Suprapubic skin (tissue), 4 donors: ENCODE results near the gene RAB19. TPM values are rescaled to one million over a fixed set of nuclear protein-coding genes. Genes with fewer than 3 reads are reported as not detected.

Experiments
- DNase-seq, 2 donors: peaks; one replicate each; pipeline ENCODE4 v3.0.0-alpha.2; 2019; ENCODE audit warnings: low spot score in 2 of 2
- H3K27ac ChIP-seq: fragments of 200-600 bp; sonication (generic); one replicate; pipeline ENCODE4 v1.5.1; 2019
- H3K27me3 ChIP-seq: fragments of 200-600 bp; sonication (generic); one replicate; pipeline ENCODE4 v1.5.1; 2019
- H3K36me3 ChIP-seq: fragments of 200-600 bp; sonication (generic); one replicate; pipeline ENCODE4 v1.5.1; 2019
- H3K4me1 ChIP-seq: fragments of 200-600 bp; sonication (generic); one replicate; pipeline ENCODE4 v1.5.1; 2019
- H3K4me3 ChIP-seq: fragments of 200-600 bp; sonication (generic); one replicate; pipeline ENCODE4 v1.5.1; 2019; ENCODE audit warnings: mild to moderate bottlenecking
- H3K9me3 ChIP-seq: fragments of 200-600 bp; sonication (generic); one replicate; pipeline ENCODE4 v1.5.1; 2019
- CTCF ChIP-seq, 2 donors: fragments of 200-600 bp in 1 of 2; fragments of 450-650 bp in 1 of 2; sonication (generic) in 1 of 2; IDR thresholded peaks; one replicate each; pipeline ENCODE4 v1.5.1; 2016 to 2019; ENCODE audit warnings: antibody characterized with exemption in 2 of 2, mild to moderate bottlenecking in 1 of 2, moderate library complexity in 1 of 2
- EP300 ChIP-seq: sonication (generic); formaldehyde crosslinking; IDR thresholded peaks from one replicate; pipeline ENCODE4 v1.6.1; 2017; ENCODE audit warnings: antibody characterized with exemption
- POLR2A ChIP-seq, 2 donors: fragments of 450-650 bp; IDR thresholded peaks; one replicate each; pipeline ENCODE4 v1.6.1; 2017; ENCODE audit warnings: antibody characterized with exemption in 2 of 2, mild to moderate bottlenecking in 2 of 2, moderate library complexity in 2 of 2
- POLR2AphosphoS5 ChIP-seq, 3 donors: sonication (generic); formaldehyde crosslinking; IDR thresholded peaks; one replicate each; pipeline ENCODE4 v1.6.1; 2017; ENCODE audit warnings: antibody characterized with exemption in 3 of 3
- WGBS: methylation state at CpG from one replicate; pipeline ENCODE4 v1.1.5; 2018; 5-methylcytosine and 5-hydroxymethylcytosine counted together
- total RNA-seq, 4 donors: library from RNA; depleted of rRNA; stranded (reverse); fragments of >200 nt; gene quantifications; one replicate each; pipeline ENCODE4 v1.1.0, GENCODE V29; 2016

RAB19 gene
- total RNA-seq, 4 donors from 2014 or later, result 0.89 to 5.3 TPM; not detected in 2

- Histone ChIP-seq H3K4me1 (peaks cover 19% of the 10 kb centered on the region), H3K27ac (no peak overlapping the region), H3K4me3 (no peak overlapping the region), H3K9me3 (no peaks in the 10 kb centered on the region), H3K36me3 (no peaks in the 10 kb centered on the region), H3K27me3 (no peaks in the 10 kb centered on the region)
- 96% methylated on average over 12 of the region's 12 CpGs for WGBS
- TF ChIP-seq CTCF (IDR thresholded peaks at IDR 0.05) (no peak), EP300 (no peak), POLR2A (IDR thresholded peaks at IDR 0.05) (no peak), POLR2AphosphoS5 (IDR thresholded peaks at IDR 0.05) (no peak)
- peak in 1 of 2 donors; percentile 32 for DNase-seq
Measured at GRCh38 chr7:140393756-140394306, 10.0 kb upstream of the RAB19 start.

- H3K4me1 ChIP-seq, result peaks cover 19% of the 10 kb centered on the region
- H3K36me3 ChIP-seq, result no peaks in the 10 kb centered on the region
- H3K27ac ChIP-seq, result peak within 1 kb of the TSS; percentile 94
- DNase-seq, result peak; percentile 87 to 89
- H3K9me3 ChIP-seq, result no peaks in the 10 kb centered on the region
- WGBS, result 1% methylated on average over 28 of the region's 66 CpGs
- H3K4me3 ChIP-seq, result peak within 1 kb of the TSS; percentile 99
- H3K27me3 ChIP-seq, result no peaks in the 10 kb centered on the region
- TF ChIP-seq POLR2A (IDR thresholded peaks at IDR 0.05) (peak in 1 of 2 donors; percentile 66), POLR2AphosphoS5 (IDR thresholded peaks at IDR 0.05) (peak in 2 of 3 donors; percentile 63), EP300 (no peak), CTCF (IDR thresholded peaks at IDR 0.05) (peak in 1 of 2 donors; percentile 8)
Measured at GRCh38 chr7:140397784-140398750, 5.8 kb upstream of the RAB19 start, which contains the start of gene SLC37A3. SLC37A3 (minus strand) TSS chr7:140398530; CDS start chr7:140382526, 16,004 bp downstream.

GRCh38 chr7:140398821-140399220, 5.0 kb upstream of the RAB19 start:
- DNase-seq, result no peak
- Histone ChIP-seq H3K4me3 (peak overlapping the region; percentile 99), H3K4me1 (peaks cover 22% of the 10 kb centered on the region), H3K9me3 (no peaks in the 10 kb centered on the region), H3K27me3 (no peaks in the 10 kb centered on the region), H3K36me3 (no peaks in the 10 kb centered on the region), H3K27ac (no peak overlapping the region)
- TF ChIP-seq POLR2AphosphoS5 (IDR thresholded peaks at IDR 0.05), result no peak
- 77% methylated on average over 10 of the region's 10 CpGs for WGBS

DNA sequence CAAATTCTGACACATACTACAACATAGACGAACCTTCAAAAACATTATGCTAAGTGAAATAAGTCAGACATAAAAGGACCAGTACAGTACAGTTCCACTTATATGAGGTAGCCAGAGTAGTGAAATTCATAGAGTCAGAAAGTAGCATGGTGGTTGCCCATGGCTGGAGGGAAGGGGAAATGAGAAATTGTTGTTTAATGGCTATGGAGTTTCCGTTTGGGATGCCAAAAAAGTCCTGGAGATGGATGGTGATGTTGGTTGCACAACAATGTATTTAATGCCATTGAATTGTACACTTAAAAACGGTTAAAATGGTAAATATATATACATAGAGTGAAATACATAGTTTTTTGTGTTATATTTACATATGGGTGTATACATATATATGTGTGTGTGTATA, 3.5 kb upstream of the RAB19 start:
- no peaks in the 10 kb centered on the region for H3K9me3 ChIP-seq
- peaks cover 24% of the 10 kb centered on the region for H3K4me1 ChIP-seq
- no peak for DNase-seq
- H3K27me3 ChIP-seq, result no peaks in the 10 kb centered on the region
- H3K27ac ChIP-seq, result no peak overlapping the region
- no peaks in the 10 kb centered on the region for H3K36me3 ChIP-seq
- no peak overlapping the region for H3K4me3 ChIP-seq
- TF ChIP-seq POLR2AphosphoS5 (IDR thresholded peaks at IDR 0.05) (no peak), POLR2A (IDR thresholded peaks at IDR 0.05) (no peak), CTCF (IDR thresholded peaks at IDR 0.05) (no peak), EP300 (no peak)
- WGBS, result 81% methylated on average over 3 of the region's 3 CpGs

DNA sequence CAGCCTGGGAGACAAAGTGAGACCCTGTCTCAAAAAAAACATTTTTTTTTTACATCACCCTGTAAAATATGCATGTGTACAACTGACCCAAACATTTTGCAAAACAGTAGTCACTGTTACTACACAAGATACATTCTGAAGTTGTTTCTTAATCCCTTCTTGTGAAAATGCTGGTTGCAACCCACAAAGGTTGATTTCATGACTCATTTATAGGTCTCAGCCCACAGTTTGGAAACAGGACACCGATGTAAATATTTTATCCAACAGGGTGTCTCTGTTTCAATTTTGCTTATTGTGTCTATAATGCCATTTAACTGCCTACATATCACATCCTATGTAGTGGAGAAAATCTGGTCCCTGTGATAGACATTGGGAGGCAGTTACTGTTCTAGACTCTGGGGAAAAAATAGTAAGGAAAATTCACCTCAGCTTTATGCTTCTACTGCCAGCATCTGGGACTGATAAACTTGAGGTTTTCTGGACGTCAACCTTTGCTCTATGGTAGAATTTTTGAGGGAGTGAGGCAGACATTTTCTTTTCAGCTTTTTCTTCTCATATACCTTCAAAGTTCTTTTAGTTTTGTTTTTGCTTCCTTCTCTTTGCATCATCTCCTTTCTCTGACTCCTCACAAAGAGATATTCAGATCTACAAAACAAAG, 1.6 kb upstream of the RAB19 start:
- H3K9me3 ChIP-seq, result no peaks in the 10 kb centered on the region
- 81% methylated on average over 2 of the region's 2 CpGs for WGBS
- no peaks in the 10 kb centered on the region for H3K36me3 ChIP-seq
- no peaks in the 10 kb centered on the region for H3K27me3 ChIP-seq
- no peak for DNase-seq
- H3K4me3 ChIP-seq, result no peak overlapping the region
- H3K27ac ChIP-seq, result no peak overlapping the region
- peaks cover 11% of the 10 kb centered on the region for H3K4me1 ChIP-seq
- TF ChIP-seq POLR2AphosphoS5 (IDR thresholded peaks at IDR 0.05), result no peak
- TF ChIP-seq POLR2A (IDR thresholded peaks at IDR 0.05), result no peak
- no peak for TF ChIP-seq CTCF (IDR thresholded peaks at IDR 0.05)
- TF ChIP-seq EP300, result no peak
